GM12891 (cell line): ENCODE results near the gene SPATA16.

Experiments
- PAX5 ChIP-seq: IDR thresholded peaks from 2 replicates; pipeline ENCODE4 v1.6.1; 2011; ENCODE audit warnings: low read length, moderate library complexity, mild to moderate bottlenecking; ENCODE audit not compliant: insufficient read depth, severe bottlenecking
- POLR2A ChIP-seq: IDR thresholded peaks from 2 replicates; pipeline ENCODE4 v1.6.1; 2011; ENCODE audit warnings: low read depth, low read length, control low read depth
- POLR2AphosphoS5 ChIP-seq: IDR thresholded peaks from 2 replicates; pipeline ENCODE4 v1.6.1; 2011; ENCODE audit warnings: low read depth, low read length, control low read depth
- POU2F2 ChIP-seq: IDR thresholded peaks from 2 replicates; pipeline ENCODE4 v1.6.1; 2011; ENCODE audit warnings: low read depth, mild to moderate bottlenecking, control low read depth, low read length, moderate library complexity
- SPI1 ChIP-seq: IDR thresholded peaks from 2 replicates; pipeline ENCODE4 v1.6.1; 2011; ENCODE audit warnings: low read depth, low read length, control low read depth
- TAF1 ChIP-seq: IDR thresholded peaks from 2 replicates; pipeline ENCODE4 v1.6.1; 2011; ENCODE audit warnings: low read depth, low read length, control low read depth

- TF ChIP-seq POLR2A (no peak), POLR2AphosphoS5 (no peak), TAF1 (no peak), SPI1 (no peak), PAX5 (no peak), POU2F2 (no peak)
These were observed 172.4 kb downstream of the SPATA16 start for GRCh38 chr3:172968646-172969045.
